ENCODE data around the gene KCNS3.

- no peak for TF ChIP-seq FOXK2 (IDR thresholded peaks at IDR 0.05)
- TF ChIP-seq HDGF (IDR thresholded peaks at IDR 0.05; ENCODE audit: borderline replicate concordance), result no peak
- TF ChIP-seq FOXA1 (IDR thresholded peaks at IDR 0.05), result no peak
- TF ChIP-seq FOXM1 (IDR thresholded peaks at IDR 0.05; ENCODE audit: borderline replicate concordance), result no peak
- no peak for TF ChIP-seq ZNF384 (IDR thresholded peaks at IDR 0.05)
- TF ChIP-seq SP1 (IDR thresholded peaks at IDR 0.05), result no peak
- TF ChIP-seq PKNOX1 (IDR thresholded peaks at IDR 0.05), result no peak
- TF ChIP-seq SUZ12 (IDR thresholded peaks at IDR 0.05), result no peak
- no peak for TF ChIP-seq NFRKB (IDR thresholded peaks at IDR 0.05)
- no peak for TF ChIP-seq BHLHE40 (IDR thresholded peaks at IDR 0.05; ENCODE audit: borderline replicate concordance)
Observed at GRCh38 chr2:17969661-17970060, 91.2 kb downstream of the KCNS3 start.

Measured in HEK293T (cell line).